Keratinocyte (primary cell): Measurements from ENCODE around the gene DPYD. TPM values are rescaled to one million over a fixed set of nuclear protein-coding genes. Genes with fewer than 3 reads are reported as not detected.

ENCODE experiments used
- DNase-seq: peaks from one replicate; pipeline ENCODE4 v3.0.0-alpha.2; 2011; ENCODE audit warnings: low read depth, missing footprints, low spot score
- FAIRE-seq: peaks from 2 replicates; lab custom pipeline; 2011; peaks lifted over from hg19 to GRCh38; lab: Jason Lieb, UNC
- H2AFZ ChIP-seq: 2 replicates; pipeline ENCODE4 v1.6.0; 2012; ENCODE audit warnings: low read length, control low read depth, inconsistent platforms; ENCODE audit not compliant: control insufficient read depth
- H3K27ac ChIP-seq: 2 replicates; pipeline ENCODE4 v1.5.1; 2011; ENCODE audit warnings: low read length; ENCODE audit not compliant: control insufficient read depth, insufficient read depth
- H3K27me3 ChIP-seq: 3 replicates; pipeline ENCODE4 v1.6.0; 2011; ENCODE audit warnings: low read length; ENCODE audit not compliant: control insufficient read depth, insufficient read depth; ENCODE audit errors: extremely low read depth
- H3K36me3 ChIP-seq, 2 experiments: 2 replicates in 1 of 2; 3 replicates in 1 of 2; pipeline ENCODE4 v1.5.1; 2011; ENCODE audit warnings: low read length in 2 of 2, mild to moderate bottlenecking in 1 of 2; ENCODE audit not compliant: control insufficient read depth in 2 of 2, insufficient read depth in 2 of 2; ENCODE audit errors: extremely low read depth in 1 of 2
- H3K4me1 ChIP-seq: 3 replicates; pipeline ENCODE4 v1.5.1; 2011; ENCODE audit warnings: low read length; ENCODE audit not compliant: control insufficient read depth, insufficient read depth; ENCODE audit errors: extremely low read depth
- H3K4me2 ChIP-seq: 3 replicates; pipeline ENCODE4 v1.6.0; 2011; ENCODE audit warnings: low read depth, low read length; ENCODE audit not compliant: control insufficient read depth, insufficient read depth; ENCODE audit errors: extremely low read depth
- H3K4me3 ChIP-seq, 3 experiments: fragments of 200-600 bp in 1 of 3; sonication (generic) in 1 of 3; 2 replicates in 2 of 3; 3 replicates in 1 of 3; pipeline ENCODE4 v1.5.1; 2011 to 2016; ENCODE audit warnings: low read length in 3 of 3, mild to moderate bottlenecking in 3 of 3, control low read depth in 2 of 3, inconsistent platforms in 1 of 3, low read depth in 1 of 3, mixed read lengths in 1 of 3, mixed run types in 1 of 3, moderate library complexity in 1 of 3; ENCODE audit not compliant: control insufficient read depth in 2 of 3, insufficient read depth in 2 of 3; ENCODE audit errors: extremely low read depth in 1 of 3
- H3K79me2 ChIP-seq: 2 replicates; pipeline ENCODE4 v1.6.0; 2012; ENCODE audit warnings: low read length; ENCODE audit not compliant: control insufficient read depth, insufficient read depth
- H3K9ac ChIP-seq: 3 replicates; pipeline ENCODE4 v1.6.0; 2011; ENCODE audit warnings: low read length; ENCODE audit not compliant: control insufficient read depth, insufficient read depth; ENCODE audit errors: extremely low read depth
- H3K9me1 ChIP-seq: 3 replicates; pipeline ENCODE4 v1.6.0; 2011; ENCODE audit warnings: low read length; ENCODE audit not compliant: control insufficient read depth, insufficient read depth; ENCODE audit errors: extremely low read depth
- H3K9me3 ChIP-seq: 2 replicates; pipeline ENCODE4 v1.5.1; 2012; ENCODE audit warnings: low read depth, low read length; ENCODE audit not compliant: control insufficient read depth
- H4K20me1 ChIP-seq: 3 replicates; pipeline ENCODE4 v1.6.0; 2011; ENCODE audit warnings: low read length; ENCODE audit not compliant: control insufficient read depth, insufficient read depth; ENCODE audit errors: extremely low read depth
- CTCF ChIP-seq, 3 experiments: IDR thresholded peaks in 1 of 3; conservative IDR thresholded peaks in 1 of 3; optimal IDR thresholded peaks in 1 of 3; 2 replicates in 2 of 3; 3 replicates in 1 of 3; pipeline versions ENCODE3 to v1.5.1; 2011; ENCODE audit warnings: low read length in 3 of 3, mild to moderate bottlenecking in 3 of 3, moderate library complexity in 2 of 3, control low read depth in 1 of 3, inconsistent platforms in 1 of 3; ENCODE audit not compliant: insufficient read depth in 2 of 3; ENCODE audit errors: extremely low read depth in 1 of 3
- EZH2 ChIP-seq: IDR thresholded peaks from one replicate; pipeline ENCODE4 v1.6.1; 2012; ENCODE audit warnings: inconsistent platforms, mild to moderate bottlenecking, low read length, moderate library complexity
- dilution Hi-C: fragments of 300-500 bp; cut with MboI; formaldehyde crosslinking; loops from one replicate; pipeline ENCODE4 v1.7.0; 2020; ENCODE audit warnings: low sequenced_read_pairs; ENCODE audit not compliant: extremely low pct_ligation_motif_present
- polyA plus RNA-seq, 5 experiments: library from polyadenylated mRNA; depleted of rRNA in 3 of 5; stranded (reverse) in 3 of 5; stranded (forward) in 1 of 5; unstranded in 1 of 5; fragments of >200 nt; gene quantifications; 1 replicate in 1 of 5; 2 replicates in 3 of 5; 3 replicates in 1 of 5; pipeline versions ENCODE4 v1.2.1 to v1.2.3, GENCODE V29; 2011 to 2012; ENCODE audit warnings: missing spikeins in 2 of 5, low read depth in 1 of 5, low replicate concordance in 1 of 5

The DPYD gene
- polyA plus RNA-seq, 1 donor (not counting 4 experiments of a cell fraction or from before 2014, with no cell fraction given) = 1.9 TPM

GRCh38 chr1:97119260-97120158, 801.3 kb downstream of the DPYD start:
- no peak for TF ChIP-seq CTCF (optimal IDR thresholded peaks at IDR 0.05 in 1 of 3, IDR thresholded peaks at IDR 0.05 in 1 of 3, conservative IDR thresholded peaks at IDR 0.05 in 1 of 3; ENCODE audit: extremely low read depth in 1 of 3, insufficient read depth in 2 of 3, low read length in 3 of 3)
- no peak for TF ChIP-seq EZH2
- Histone ChIP-seq H3K27ac (no peak overlapping the region), H3K9ac (no peak overlapping the region), H3K79me2 (no peaks in the 10 kb centered on the region), H3K4me3 (no peak overlapping the region), H3K4me2 (no peak overlapping the region), H3K9me1 (no peaks in the 10 kb centered on the region), H3K9me3 (no peaks in the 10 kb centered on the region), H3K27me3 (no peaks in the 10 kb centered on the region), H3K4me1 (no peaks in the 10 kb centered on the region), H2AFZ (no peak overlapping the region), H4K20me1 (no peaks in the 10 kb centered on the region), H3K36me3 (no peaks in the 10 kb centered on the region)
- no peak for FAIRE-seq
- DNase-seq = no peak
- dilution Hi-C loops = no loop called here

- Histone ChIP-seq H3K27ac (no peak overlapping the region), H3K9me3 (no peaks in the 10 kb centered on the region), H3K4me2 (no peak overlapping the region), H4K20me1 (no peaks in the 10 kb centered on the region), H2AFZ (no peak overlapping the region), H3K27me3 (no peaks in the 10 kb centered on the region), H3K4me1 (no peaks in the 10 kb centered on the region), H3K9ac (no peak overlapping the region), H3K4me3 (no peak overlapping the region), H3K36me3 (no peaks in the 10 kb centered on the region), H3K9me1 (no peaks in the 10 kb centered on the region), H3K79me2 (no peaks in the 10 kb centered on the region)
- FAIRE-seq = no peak
- no peak for DNase-seq
- dilution Hi-C loops = no loop called here
- no peak for TF ChIP-seq CTCF (optimal IDR thresholded peaks at IDR 0.05 in 1 of 3, IDR thresholded peaks at IDR 0.05 in 1 of 3, conservative IDR thresholded peaks at IDR 0.05 in 1 of 3; ENCODE audit: extremely low read depth in 1 of 3, insufficient read depth in 2 of 3, low read length in 3 of 3)
- TF ChIP-seq EZH2 = no peak
Observed at GRCh38 chr1:97114842-97115241, 806.0 kb downstream of the DPYD start.
